Omental fat pad (tissue), 4 donors: Measurements from ENCODE around the gene SELENOW. TPM values are rescaled to one million over a fixed set of nuclear protein-coding genes. Genes with fewer than 3 reads are reported as not detected.
"Not testable (repeated sequence)": the region's sequence is repeated elsewhere in the genome, so short reads cannot be mapped to it uniquely, and the experiment has no call there.

ENCODE experiments used
- ATAC-seq: fragments of 150-250 bp; one replicate; pipeline ENCODE4 v1.9.1; 2016; ENCODE audit warnings: mild to moderate bottlenecking, moderate library complexity; ENCODE audit not compliant: low FRiP score
- DNase-seq: peaks from one replicate; pipeline ENCODE4 v3.0.0-alpha.2; 2019; ENCODE audit warnings: low spot score
- CTCF ChIP-seq, 3 donors: fragments of 450-650 bp; IDR thresholded peaks; one replicate each; pipeline ENCODE4 v1.5.1; 2016 to 2017; ENCODE audit warnings: antibody characterized with exemption in 3 of 3, mild to moderate bottlenecking in 3 of 3, moderate library complexity in 2 of 3
- total RNA-seq, 4 donors: library from RNA; depleted of rRNA; stranded (reverse); fragments of >200 nt; gene quantifications; one replicate each; pipeline ENCODE4 v1.1.0, GENCODE V29; 2016

Gene SELENOW
- total RNA-seq, 4 donors from 2014 or later, result 198 to 420 (median 334) TPM

GRCh38 chr19:47757617-47758442, 20.7 kb upstream of the SELENOW start:
- no peak for DNase-seq
- no peak for ATAC-seq
- no peak for TF ChIP-seq CTCF (IDR thresholded peaks at IDR 0.05)

GRCh38 chr19:47758443-47758804, 20.1 kb upstream of the SELENOW start:
- no peak for TF ChIP-seq CTCF (IDR thresholded peaks at IDR 0.05)
- DNase-seq (no peak), ATAC-seq (no peak)

GRCh38 chr19:47760632-47760999, 17.9 kb upstream of the SELENOW start:
- no peak for DNase-seq
- ATAC-seq, result no peak
- no peak for TF ChIP-seq CTCF (IDR thresholded peaks at IDR 0.05)

- DNase-seq, result no peak
- ATAC-seq, result no peak
- TF ChIP-seq CTCF (IDR thresholded peaks at IDR 0.05), result no peak
These were observed 16.9 kb upstream of the SELENOW start for GRCh38 chr19:47761566-47761965.

- ATAC-seq (no peak), DNase-seq (no peak)
- TF ChIP-seq CTCF (IDR thresholded peaks at IDR 0.05), result no peak
These were observed 16.4 kb upstream of the SELENOW start for GRCh38 chr19:47762151-47762550.

- DNase-seq, result no peak
- no peak for TF ChIP-seq CTCF (IDR thresholded peaks at IDR 0.05)
- peak; percentile 26 for ATAC-seq
These were observed 15.7 kb upstream of the SELENOW start for GRCh38 chr19:47762615-47763308.

GRCh38 chr19:47764705-47765104, 13.8 kb upstream of the SELENOW start:
- not testable (repeated sequence) for DNase-seq, ATAC-seq
